SK-N-MC (cell line): ENCODE measurements around the gene ZRSR2.
"Not testable (repeated sequence)": the region's sequence is repeated elsewhere in the genome, so short reads cannot be mapped to it uniquely, and the experiment has no call there.

Experiments used
- DNase-seq: peaks from one replicate; pipeline ENCODE4 v3.0.0-alpha.2; 2011; ENCODE audit warnings: low read depth, low spot score
- H3K27ac ChIP-seq: fragments of 200-600 bp; sonication (generic); 2 replicates; pipeline ENCODE4 v1.5.1; 2016; ENCODE audit warnings: mixed run types
- H3K36me3 ChIP-seq: fragments of 200-600 bp; sonication (generic); 2 replicates; pipeline ENCODE4 v1.6.1; 2017; ENCODE audit warnings: antibody characterized with exemption, low read length, mixed read lengths; ENCODE audit not compliant: insufficient read depth
- H3K4me3 ChIP-seq: fragments of 200-600 bp; sonication (generic); 2 replicates; pipeline ENCODE4 v1.5.1; 2016
- H3K9ac ChIP-seq: fragments of 200-600 bp; sonication (generic); 2 replicates; pipeline ENCODE4 v1.8.0; 2017; ENCODE audit warnings: mixed run types, mixed read lengths; ENCODE audit not compliant: insufficient read length
- H3K9me3 ChIP-seq: fragments of 200-600 bp; sonication (generic); 2 replicates; pipeline ENCODE4 v1.6.1; 2017; ENCODE audit warnings: low read depth, mild to moderate bottlenecking, antibody characterized with exemption, low read length, moderate library complexity, mixed read lengths
- EZH2 ChIP-seq: fragments of 200-600 bp; sonication (generic); IDR thresholded peaks from one replicate; pipeline ENCODE4 v1.6.1; 2017; ENCODE audit warnings: antibody characterized with exemption
- FOXP2 ChIP-seq: optimal IDR thresholded peaks from 2 replicates; pipeline ENCODE3; 2011; ENCODE audit warnings: mild to moderate bottlenecking, moderate library complexity; ENCODE audit not compliant: insufficient read depth; ENCODE audit errors: extremely low read length, control extremely low read depth
- POLR2AphosphoS5 ChIP-seq: IDR thresholded peaks from 2 replicates; pipeline ENCODE4 v1.6.1; 2012; ENCODE audit warnings: mild to moderate bottlenecking, low read depth, low read length, borderline replicate concordance

Gene ZRSR2

GRCh38 chrX:15751155-15751819, 39.0 kb upstream of the ZRSR2 start:
- no peak for DNase-seq
- H3K4me3 ChIP-seq, result no peak overlapping the region
- H3K9me3 ChIP-seq, result no peaks in the 10 kb centered on the region
- H3K27ac ChIP-seq, result no peak overlapping the region
- H3K9ac ChIP-seq, result no peak overlapping the region
- H3K36me3 ChIP-seq, result no peaks in the 10 kb centered on the region
- TF ChIP-seq POLR2AphosphoS5 (no peak), FOXP2 (no peak), EZH2 (no peak)

GRCh38 chrX:15755091-15755490, 35.2 kb upstream of the ZRSR2 start:
- Histone ChIP-seq H3K27ac (no peak overlapping the region), H3K36me3 (no peaks in the 10 kb centered on the region), H3K9ac (no peak overlapping the region), H3K9me3 (no peaks in the 10 kb centered on the region), H3K4me3 (no peak overlapping the region)
- DNase-seq, result no peak
- TF ChIP-seq FOXP2 (no peak), POLR2AphosphoS5 (no peak), EZH2 (no peak)

GRCh38 chrX:15758140-15758539, 32.1 kb upstream of the ZRSR2 start:
- H3K9ac ChIP-seq, result no peak overlapping the region
- no peak for TF ChIP-seq POLR2AphosphoS5
- TF ChIP-seq FOXP2, result no peak
- TF ChIP-seq EZH2, result no peak
- no peak overlapping the region for H3K4me3 ChIP-seq
- no peak overlapping the region for H3K27ac ChIP-seq
- H3K36me3 ChIP-seq, result no peaks in the 10 kb centered on the region
- no peak for DNase-seq
- H3K9me3 ChIP-seq, result no peaks in the 10 kb centered on the region

GRCh38 chrX:15759886-15760285, 30.4 kb upstream of the ZRSR2 start:
- H3K9ac ChIP-seq, H3K27ac ChIP-seq, H3K36me3 ChIP-seq, H3K9me3 ChIP-seq, DNase-seq, H3K4me3 ChIP-seq: not testable (repeated sequence)

GRCh38 chrX:15761564-15762191, 28.6 kb upstream of the ZRSR2 start:
- Histone ChIP-seq H3K27ac (no peak overlapping the region), H3K36me3 (no peaks in the 10 kb centered on the region), H3K4me3 (no peak overlapping the region), H3K9me3 (no peaks in the 10 kb centered on the region), H3K9ac (no peak overlapping the region)
- no peak for TF ChIP-seq FOXP2
- no peak for TF ChIP-seq EZH2
- no peak for TF ChIP-seq POLR2AphosphoS5
- DNase-seq, result no peak

- TF ChIP-seq FOXP2 (no peak), EZH2 (no peak), POLR2AphosphoS5 (no peak)
- no peaks in the 10 kb centered on the region for H3K36me3 ChIP-seq
- no peak overlapping the region for H3K4me3 ChIP-seq
- H3K27ac ChIP-seq, result no peak overlapping the region
- no peaks in the 10 kb centered on the region for H3K9me3 ChIP-seq
- H3K9ac ChIP-seq, result no peak overlapping the region
- no peak for DNase-seq
Measured at GRCh38 chrX:15769300-15769954, 20.9 kb upstream of the ZRSR2 start.

GRCh38 chrX:15781961-15782699, 8.2 kb upstream of the ZRSR2 start:
- TF ChIP-seq EZH2 (no peak), FOXP2 (no peak), POLR2AphosphoS5 (no peak)
- DNase-seq, result no peak
- H3K9ac ChIP-seq, result no peak overlapping the region
- no peaks in the 10 kb centered on the region for H3K9me3 ChIP-seq
- no peak overlapping the region for H3K4me3 ChIP-seq
- peaks cover 4% of the 10 kb centered on the region; the same call in 1 of the 2 replicates for H3K36me3 ChIP-seq
- no peak overlapping the region for H3K27ac ChIP-seq

- TF ChIP-seq POLR2AphosphoS5 (no peak), EZH2 (no peak), FOXP2 (no peak)
Measured at GRCh38 chrX:15785176-15785750, 5.0 kb upstream of the ZRSR2 start.

More at GRCh38 chrX:15785176-15785750, 5.0 kb upstream of the ZRSR2 start:
- Histone ChIP-seq H3K9me3 (no peaks in the 10 kb centered on the region), H3K4me3 (no peak overlapping the region), H3K9ac (no peak overlapping the region), H3K27ac (no peak overlapping the region), H3K36me3 (peaks cover 4% of the 10 kb centered on the region; the same call in 1 of the 2 replicates)
- DNase-seq, result no peak
